SU-DHL-6 (cell line): ENCODE data around the gene CD180.

ENCODE experiments used
- CTCF ChIP-seq: fragments of 200-600 bp; sonication (generic); IDR thresholded peaks from one replicate; pipeline ENCODE4 v1.5.1; 2017; ENCODE audit warnings: antibody characterized with exemption, mild to moderate bottlenecking, low read length, moderate library complexity; ENCODE audit not compliant: insufficient read depth, poor library complexity, severe bottlenecking
- EZH2phosphoT487 ChIP-seq: fragments of 200-600 bp; sonication (generic), shearing (Covaris generic); conservative IDR thresholded peaks from 2 replicates; pipeline ENCODE4 v1.6.1; 2018; ENCODE audit warnings: mild to moderate bottlenecking, antibody characterized with exemption, low read length, moderate library complexity, mixed read lengths

- no peak for TF ChIP-seq CTCF
- no peak for TF ChIP-seq EZH2phosphoT487
Observed at GRCh38 chr5:67152400-67152799, 44.2 kb downstream of the CD180 start.
